Stimulated activated CD8-positive, alpha-beta memory T cell treated with anti-CD3 and anti-CD28 coated beads, Interleukin-2, amount 100 ng/mL, for 48 hours (primary cell): ENCODE data around the gene SKIL.

Source experiments
- DNase-seq, 2 donors: peaks; one replicate each; pipeline ENCODE4 v3.0.0-alpha.2; 2020; ENCODE audit warnings: low read depth in 2 of 2

SKIL gene

DNA sequence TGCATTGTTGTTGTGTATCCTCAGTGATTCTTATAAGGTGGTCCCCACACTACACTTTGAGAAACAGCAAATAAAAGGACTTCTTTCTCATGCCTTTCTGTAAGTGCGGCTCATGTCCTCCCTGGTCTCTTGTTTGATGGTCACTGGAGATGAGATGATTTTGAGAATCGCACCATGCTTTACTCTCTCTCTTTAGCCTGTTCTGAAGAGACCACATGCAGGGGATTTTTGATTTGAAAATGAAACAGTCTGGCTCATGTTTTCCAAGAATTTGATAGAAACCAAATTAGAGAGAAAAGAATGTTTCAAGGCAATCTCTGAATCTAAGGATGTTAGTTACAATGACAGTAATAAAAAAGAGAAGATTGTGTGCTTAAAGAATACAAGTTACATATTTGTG, 79.2 kb downstream of the SKIL start:
- no peak for DNase-seq

DNA sequence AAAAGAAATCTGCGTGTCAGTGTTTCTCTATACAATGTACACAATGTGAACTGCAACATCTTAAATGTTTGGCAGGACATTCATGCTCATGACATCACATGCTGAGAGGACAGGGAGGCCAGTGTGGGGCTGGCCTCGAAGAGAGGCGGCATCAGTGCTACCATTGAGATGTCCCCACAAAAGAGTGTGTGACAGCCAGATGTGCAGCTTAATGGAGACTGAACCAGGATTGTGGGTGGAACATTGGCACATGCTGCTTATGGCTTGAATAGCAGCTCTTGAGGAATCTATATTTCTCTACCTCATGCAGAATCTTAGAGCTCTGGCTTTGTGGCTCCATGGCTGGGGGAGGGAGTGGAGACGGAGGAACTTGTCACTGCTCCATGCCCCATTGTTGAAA, 79.7 kb downstream of the SKIL start:
- no peak for DNase-seq

GRCh38 chr3:170437696-170438407, 80.3 kb downstream of the SKIL start:
- no peak for DNase-seq

DNA sequence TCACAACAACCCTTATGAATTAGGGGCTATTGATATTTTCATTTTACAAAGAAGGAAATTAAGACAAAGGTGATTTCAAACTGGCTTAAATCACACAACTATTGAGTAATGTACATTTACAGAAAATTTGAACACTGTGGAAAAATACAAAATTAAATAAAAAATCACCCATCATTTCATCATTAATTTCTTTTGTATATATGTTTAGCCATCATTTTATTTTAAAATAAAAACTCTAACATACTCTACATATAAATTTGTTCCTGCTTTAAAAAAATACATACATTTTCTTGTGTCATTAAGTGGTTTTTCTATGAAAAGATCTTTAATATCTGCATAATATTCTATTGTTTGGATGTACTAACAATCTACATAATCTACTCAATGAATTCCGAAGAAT, 81.3 kb downstream of the SKIL start:
- no peak for DNase-seq

GRCh38 chr3:170440344-170440743, 82.8 kb downstream of the SKIL start:
- no peak for DNase-seq

- DNase-seq = no peak
Measured at GRCh38 chr3:170441412-170441811, 83.9 kb downstream of the SKIL start.

- no peak for DNase-seq
Measured at GRCh38 chr3:170442947-170443346, 85.4 kb downstream of the SKIL start.

GRCh38 chr3:170443457-170443856, 85.9 kb downstream of the SKIL start:
- no peak for DNase-seq
